ENCODE measurements around the gene OSBP2.

OSBP2 gene

DNA sequence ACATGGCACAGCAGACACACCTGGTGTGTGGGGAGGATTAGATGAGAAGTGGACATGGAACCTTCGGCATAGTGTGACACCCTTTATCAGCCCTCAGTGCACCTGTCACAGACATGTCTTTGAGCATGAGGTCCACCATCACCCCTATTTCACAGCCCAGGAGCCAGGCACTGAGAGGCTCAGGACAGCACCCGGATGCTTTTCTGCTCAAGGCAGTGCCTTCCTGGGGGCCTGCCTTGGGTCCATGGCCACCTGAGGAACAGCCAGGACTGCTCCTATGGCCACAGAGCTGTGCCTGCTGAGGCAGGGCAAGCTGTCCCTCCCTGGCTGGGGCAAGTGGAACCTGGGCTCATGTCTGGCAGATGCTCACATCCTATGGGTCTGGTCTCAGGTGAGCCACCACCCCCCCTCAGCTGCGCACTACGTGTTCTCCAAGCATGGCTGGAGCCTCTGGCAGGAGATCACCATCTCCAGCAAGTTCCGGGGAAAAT lies 198.1 kb downstream of the OSBP2 start:
- Histone ChIP-seq H3K79me2 (ENCODE audit: insufficient read depth, low read length) (no peaks in the 10 kb centered on the region), H3K27me3 (ENCODE audit: insufficient read depth, low read length, poor library complexity, severe bottlenecking) (no peaks in the 10 kb centered on the region), H3K4me1 (ENCODE audit: insufficient read depth, low read length, poor library complexity, severe bottlenecking) (peaks cover 19% of the 10 kb centered on the region), H3F3A (ENCODE audit: low read depth) (no peaks in the 10 kb centered on the region), H3K9me2 (replicated peaks; ENCODE audit: low read depth, low read length) (no peaks in the 10 kb centered on the region), H4K20me1 (ENCODE audit: insufficient read depth, low read length, poor library complexity, severe bottlenecking) (no peaks in the 10 kb centered on the region), H3K9ac (ENCODE audit: low read depth, low read length, poor library complexity, severe bottlenecking) (no peak overlapping the region), H3K4me2 (ENCODE audit: low read depth, low read length, poor library complexity, severe bottlenecking) (no peak overlapping the region), H3K4me3 (ENCODE audit: low read length, poor library complexity, severe bottlenecking) (no peak overlapping the region), H3K9me3 (ENCODE audit: insufficient read depth, low read depth, low read length) (no peaks in the 10 kb centered on the region), H3K36me3 (ENCODE audit: insufficient read depth, low read length) (no peaks in the 10 kb centered on the region), H2AFZ (ENCODE audit: low read length) (no peak overlapping the region)
- TF ChIP-seq, protein P1, sequence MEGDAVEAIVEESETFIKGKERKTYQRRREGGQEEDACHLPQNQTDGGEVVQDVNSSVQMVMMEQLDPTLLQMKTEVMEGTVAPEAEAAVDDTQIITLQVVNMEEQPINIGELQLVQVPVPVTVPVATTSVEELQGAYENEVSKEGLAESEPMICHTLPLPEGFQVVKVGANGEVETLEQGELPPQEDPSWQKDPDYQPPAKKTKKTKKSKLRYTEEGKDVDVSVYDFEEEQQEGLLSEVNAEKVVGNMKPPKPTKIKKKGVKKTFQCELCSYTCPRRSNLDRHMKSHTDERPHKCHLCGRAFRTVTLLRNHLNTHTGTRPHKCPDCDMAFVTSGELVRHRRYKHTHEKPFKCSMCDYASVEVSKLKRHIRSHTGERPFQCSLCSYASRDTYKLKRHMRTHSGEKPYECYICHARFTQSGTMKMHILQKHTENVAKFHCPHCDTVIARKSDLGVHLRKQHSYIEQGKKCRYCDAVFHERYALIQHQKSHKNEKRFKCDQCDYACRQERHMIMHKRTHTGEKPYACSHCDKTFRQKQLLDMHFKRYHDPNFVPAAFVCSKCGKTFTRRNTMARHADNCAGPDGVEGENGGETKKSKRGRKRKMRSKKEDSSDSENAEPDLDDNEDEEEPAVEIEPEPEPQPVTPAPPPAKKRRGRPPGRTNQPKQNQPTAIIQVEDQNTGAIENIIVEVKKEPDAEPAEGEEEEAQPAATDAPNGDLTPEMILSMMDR (conservative IDR thresholded peaks at IDR 0.05; ENCODE audit: low read length): no peak
- TF ChIP-seq EZH2phosphoT487 (IDR thresholded peaks at IDR 0.05; ENCODE audit: borderline replicate concordance): no peak

DNA sequence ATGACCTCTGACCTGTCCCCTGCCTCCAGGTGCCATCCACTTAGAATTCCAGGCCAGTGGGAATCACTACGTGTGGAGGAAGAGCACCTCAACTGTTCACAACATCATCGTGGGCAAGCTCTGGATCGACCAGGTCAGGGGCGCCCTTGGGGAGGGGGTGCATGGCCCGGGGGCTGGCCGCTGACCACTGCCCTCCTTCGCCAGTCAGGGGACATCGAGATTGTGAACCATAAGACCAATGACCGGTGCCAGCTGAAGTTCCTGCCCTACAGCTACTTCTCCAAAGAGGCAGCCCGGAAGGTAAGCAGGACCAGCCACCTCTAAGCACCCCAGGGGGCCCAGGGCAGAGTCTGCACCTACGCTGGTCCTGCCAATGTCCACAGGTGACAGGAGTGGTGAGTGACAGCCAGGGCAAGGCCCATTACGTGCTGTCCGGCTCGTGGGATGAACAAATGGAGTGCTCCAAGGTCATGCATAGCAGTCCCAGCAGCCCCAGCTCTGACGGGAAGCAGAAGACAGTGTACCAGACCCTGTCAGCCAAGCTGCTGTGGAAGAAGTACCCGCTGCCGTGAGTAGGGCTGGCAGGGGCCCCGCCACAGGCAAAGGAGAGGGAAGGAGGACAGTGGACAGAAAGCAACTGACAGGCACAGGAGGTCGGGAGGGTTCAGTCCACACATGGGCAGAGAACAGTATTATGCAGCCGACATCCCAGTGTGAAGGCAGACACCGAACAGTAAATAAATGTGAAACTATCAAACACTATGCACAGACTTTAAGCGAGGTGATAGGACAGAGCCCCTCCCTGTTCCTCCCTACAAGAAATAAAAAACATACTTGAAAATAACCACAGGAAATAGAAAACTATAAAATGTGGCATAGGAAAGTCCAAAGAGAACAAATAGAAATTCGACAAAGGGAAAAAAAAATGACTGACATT lies 199.0 kb downstream of the OSBP2 start:
- no peaks in the 10 kb centered on the region for H3K79me2 ChIP-seq (ENCODE audit: insufficient read depth, low read length)
- H3K9ac ChIP-seq (ENCODE audit: low read depth, low read length, poor library complexity, severe bottlenecking): peak overlapping the region; percentile 42
- peaks cover 19% of the 10 kb centered on the region for H3K4me1 ChIP-seq (ENCODE audit: insufficient read depth, low read length, poor library complexity, severe bottlenecking)
- peak overlapping the region; percentile 73; the same call in 1 of the 2 replicates for H2AFZ ChIP-seq (ENCODE audit: low read length)
- H3K4me2 ChIP-seq (ENCODE audit: low read depth, low read length, poor library complexity, severe bottlenecking): peak overlapping the region; percentile 80
- H3F3A ChIP-seq (ENCODE audit: low read depth): no peaks in the 10 kb centered on the region
- no peaks in the 10 kb centered on the region for H3K27me3 ChIP-seq (ENCODE audit: insufficient read depth, low read length, poor library complexity, severe bottlenecking)
- no peaks in the 10 kb centered on the region for H3K9me2 ChIP-seq (replicated peaks; ENCODE audit: low read depth, low read length)
- no peak for TF ChIP-seq EZH2phosphoT487 (IDR thresholded peaks at IDR 0.05; ENCODE audit: borderline replicate concordance)
- TF ChIP-seq, protein P1 (conservative IDR thresholded peaks at IDR 0.05; ENCODE audit: low read length): no peak
- H3K4me3 ChIP-seq (ENCODE audit: low read length, poor library complexity, severe bottlenecking): peak overlapping the region; percentile 62
- H3K36me3 ChIP-seq (ENCODE audit: insufficient read depth, low read length): no peaks in the 10 kb centered on the region
- no peaks in the 10 kb centered on the region for H3K9me3 ChIP-seq (ENCODE audit: insufficient read depth, low read depth, low read length)
- H4K20me1 ChIP-seq (ENCODE audit: insufficient read depth, low read length, poor library complexity, severe bottlenecking): no peaks in the 10 kb centered on the region

DNA sequence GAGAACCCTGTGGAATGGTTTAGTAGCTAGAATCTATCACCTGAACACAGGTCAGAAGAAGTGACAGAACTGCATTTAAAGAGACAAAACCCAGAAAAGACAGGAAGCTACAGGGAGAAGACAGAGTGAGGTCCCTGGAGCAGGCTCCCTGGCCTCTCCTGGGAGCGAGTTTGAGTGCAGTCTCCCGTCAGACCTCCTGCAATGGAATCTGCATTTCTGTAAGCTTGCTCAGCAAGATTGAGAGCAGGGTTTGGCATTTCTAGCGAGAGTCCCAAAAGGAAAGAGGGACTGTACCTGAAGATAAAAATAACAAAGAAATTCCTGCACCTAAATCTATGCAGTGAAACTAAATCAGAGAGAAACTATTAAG lies 199.7 kb downstream of the OSBP2 start:
- H3K9me2 ChIP-seq (replicated peaks; ENCODE audit: low read depth, low read length): no peaks in the 10 kb centered on the region
- H3K4me1 ChIP-seq (ENCODE audit: insufficient read depth, low read length, poor library complexity, severe bottlenecking): peaks cover 19% of the 10 kb centered on the region
- no peaks in the 10 kb centered on the region for H3K79me2 ChIP-seq (ENCODE audit: insufficient read depth, low read length)
- H4K20me1 ChIP-seq (ENCODE audit: insufficient read depth, low read length, poor library complexity, severe bottlenecking): no peaks in the 10 kb centered on the region
- H3K4me2 ChIP-seq (ENCODE audit: low read depth, low read length, poor library complexity, severe bottlenecking): peak overlapping the region; percentile 80
- no peaks in the 10 kb centered on the region for H3F3A ChIP-seq (ENCODE audit: low read depth)
- H3K4me3 ChIP-seq (ENCODE audit: low read length, poor library complexity, severe bottlenecking): peak overlapping the region; percentile 62
- H3K9ac ChIP-seq (ENCODE audit: low read depth, low read length, poor library complexity, severe bottlenecking): peak overlapping the region; percentile 42
- no peaks in the 10 kb centered on the region for H3K27me3 ChIP-seq (ENCODE audit: insufficient read depth, low read length, poor library complexity, severe bottlenecking)
- TF ChIP-seq, protein P1 (conservative IDR thresholded peaks at IDR 0.05; ENCODE audit: low read length): no peak
- no peak for TF ChIP-seq EZH2phosphoT487 (IDR thresholded peaks at IDR 0.05; ENCODE audit: borderline replicate concordance)
- no peaks in the 10 kb centered on the region for H3K9me3 ChIP-seq (ENCODE audit: insufficient read depth, low read depth, low read length)
- peak overlapping the region; percentile 73; the same call in 1 of the 2 replicates for H2AFZ ChIP-seq (ENCODE audit: low read length)
- H3K36me3 ChIP-seq (ENCODE audit: insufficient read depth, low read length): no peaks in the 10 kb centered on the region

Measured in Loucy (cell line).